DOHH2 (cell line): ENCODE data around the gene B3GNT8.
"Not testable (repeated sequence)": the region's sequence is repeated elsewhere in the genome, so short reads cannot be mapped to it uniquely, and the experiment has no call there.

Experiments
- H3F3A ChIP-seq: fragments of 200-600 bp; sonication (generic), shearing (Covaris generic); 2 replicates; pipeline ENCODE4 v1.6.0; 2016; ENCODE audit warnings: antibody characterized with exemption, mild to moderate bottlenecking; ENCODE audit not compliant: control insufficient read depth, insufficient read depth
- H3K27ac ChIP-seq: fragments of 200-600 bp; sonication (generic); 2 replicates; pipeline ENCODE4 v1.5.1; 2014; ENCODE audit warnings: low read depth, mild to moderate bottlenecking, low read length, moderate library complexity
- H3K27me3 ChIP-seq: fragments of 200-600 bp; sonication (generic); 2 replicates; pipeline ENCODE4 v1.6.1; 2014; ENCODE audit warnings: mild to moderate bottlenecking, low read length, mixed read lengths; ENCODE audit not compliant: control insufficient read depth
- H3K36me3 ChIP-seq: fragments of 200-600 bp; sonication (generic); 2 replicates; pipeline ENCODE4 v1.6.1; 2014; ENCODE audit warnings: mild to moderate bottlenecking, low read length, moderate library complexity, mixed read lengths; ENCODE audit not compliant: control insufficient read depth
- H3K4me1 ChIP-seq: fragments of 200-600 bp; sonication (generic); 2 replicates; pipeline ENCODE4 v1.6.1; 2014; ENCODE audit warnings: mild to moderate bottlenecking, low read length, mixed read lengths; ENCODE audit not compliant: control insufficient read depth
- H3K4me2 ChIP-seq: fragments of 200-600 bp; sonication (generic); 2 replicates; pipeline ENCODE4 v1.6.0; 2014; ENCODE audit warnings: mild to moderate bottlenecking, low read length, moderate library complexity
- H3K4me3 ChIP-seq: fragments of 200-600 bp; sonication (generic); 2 replicates; pipeline ENCODE4 v1.5.1; 2014; ENCODE audit warnings: mild to moderate bottlenecking, low read length, mixed read lengths
- H3K79me2 ChIP-seq: fragments of 200-600 bp; sonication (generic); 2 replicates; pipeline ENCODE4 v1.6.1; 2014; ENCODE audit warnings: mild to moderate bottlenecking, low read length, mixed read lengths; ENCODE audit not compliant: control insufficient read depth
- H3K9me2 ChIP-seq: fragments of 200-600 bp; sonication (generic); replicated peaks from 2 replicates; pipeline ENCODE4 v1.6.1; 2014; ENCODE audit warnings: mild to moderate bottlenecking, low read length, mixed read lengths; ENCODE audit not compliant: control insufficient read depth
- H3K9me3 ChIP-seq: fragments of 200-600 bp; sonication (generic); 2 replicates; pipeline ENCODE4 v1.6.1; 2014; ENCODE audit warnings: antibody characterized with exemption, low read length, mixed read lengths; ENCODE audit not compliant: control insufficient read depth, insufficient read depth
- H4K20me1 ChIP-seq: fragments of 200-600 bp; sonication (generic); 2 replicates; pipeline ENCODE4 v1.6.0; 2014; ENCODE audit warnings: low read depth, mild to moderate bottlenecking, antibody characterized with exemption, low read length, moderate library complexity; ENCODE audit not compliant: control insufficient read depth, insufficient read depth
- CTCF ChIP-seq: fragments of 200-600 bp; sonication (generic); IDR thresholded peaks from one replicate; pipeline ENCODE4 v1.5.1; 2014; ENCODE audit warnings: antibody characterized with exemption, mild to moderate bottlenecking, low read depth, low read length; ENCODE audit not compliant: poor library complexity, severe bottlenecking
- EZH2phosphoT487 ChIP-seq: fragments of 200-600 bp; sonication (generic); IDR thresholded peaks from 2 replicates; pipeline ENCODE4 v1.6.1; 2017; ENCODE audit warnings: borderline replicate concordance, mild to moderate bottlenecking, antibody characterized with exemption, low read length, moderate library complexity, mixed read lengths

The B3GNT8 gene

GRCh38 chr19:41391618-41392017 is 35.6 kb downstream of the B3GNT8 start:
- Histone ChIP-seq H3K9me3 (no peaks in the 10 kb centered on the region), H3K9me2 (no peaks in the 10 kb centered on the region), H3K36me3 (peaks cover 59% of the 10 kb centered on the region), H3K4me2 (no peak overlapping the region), H3K27me3 (no peaks in the 10 kb centered on the region), H4K20me1 (no peaks in the 10 kb centered on the region), H3K79me2 (peaks cover 40% of the 10 kb centered on the region), H3K4me1 (peaks cover 21% of the 10 kb centered on the region), H3K4me3 (no peak overlapping the region), H3K27ac (no peak overlapping the region), H3F3A (no peaks in the 10 kb centered on the region)
- no peak for TF ChIP-seq CTCF
- TF ChIP-seq EZH2phosphoT487, result no peak

- Histone ChIP-seq H3K9me3 (no peaks in the 10 kb centered on the region), H3K27ac (no peak overlapping the region), H3K4me2 (no peak overlapping the region), H3K4me1 (no peaks in the 10 kb centered on the region), H4K20me1 (no peaks in the 10 kb centered on the region), H3K79me2 (no peaks in the 10 kb centered on the region), H3K9me2 (no peaks in the 10 kb centered on the region), H3K27me3 (no peaks in the 10 kb centered on the region), H3F3A (no peaks in the 10 kb centered on the region), H3K4me3 (no peak overlapping the region), H3K36me3 (peaks cover 41% of the 10 kb centered on the region)
- TF ChIP-seq CTCF (no peak), EZH2phosphoT487 (no peak)
Observed at GRCh38 chr19:41386442-41386841, 40.7 kb downstream of the B3GNT8 start.

GRCh38 chr19:41384351-41384750 is 42.8 kb downstream of the B3GNT8 start:
- Histone ChIP-seq H3F3A (no peaks in the 10 kb centered on the region), H3K9me2 (no peaks in the 10 kb centered on the region), H3K36me3 (peaks cover 24% of the 10 kb centered on the region), H3K4me3 (no peak overlapping the region), H3K27me3 (no peaks in the 10 kb centered on the region), H3K4me2 (no peak overlapping the region), H4K20me1 (no peaks in the 10 kb centered on the region), H3K4me1 (no peaks in the 10 kb centered on the region), H3K9me3 (no peaks in the 10 kb centered on the region), H3K27ac (no peak overlapping the region), H3K79me2 (no peaks in the 10 kb centered on the region)
- TF ChIP-seq CTCF (no peak), EZH2phosphoT487 (no peak)

- H3K4me2 ChIP-seq, H3F3A ChIP-seq, H3K27ac ChIP-seq, H3K9me3 ChIP-seq, H3K36me3 ChIP-seq, H3K9me2 ChIP-seq, H3K79me2 ChIP-seq, H4K20me1 ChIP-seq, H3K27me3 ChIP-seq, H3K4me3 ChIP-seq: not testable (repeated sequence)
- peaks cover 11% of the 10 kb centered on the region for H3K4me1 ChIP-seq
Observed at GRCh38 chr19:41381536-41381935, 45.6 kb downstream of the B3GNT8 start.
